Hepatocyte (in vitro differentiated cells): ENCODE data around the gene GFOD1. TPM values are rescaled to one million over a fixed set of nuclear protein-coding genes. Genes with fewer than 3 reads are reported as not detected.

Experiments
- DNase-seq: peaks from one replicate; pipeline ENCODE4 v3.0.0-alpha.2; 2016; ENCODE audit warnings: low spot score
- H2AFZ ChIP-seq: fragments of 200-600 bp; sonication (generic); 2 replicates; pipeline ENCODE4 v1.6.0; 2016; ENCODE audit warnings: antibody characterized with exemption, mild to moderate bottlenecking
- H3K27ac ChIP-seq: fragments of 200-600 bp; sonication (generic); 2 replicates; pipeline ENCODE4 v1.5.1; 2016; ENCODE audit warnings: mild to moderate bottlenecking
- H3K27me3 ChIP-seq: fragments of 200-600 bp; sonication (generic); 2 replicates; pipeline ENCODE4 v1.6.1; 2016
- H3K36me3 ChIP-seq: fragments of 200-600 bp; sonication (generic); replicated peaks from 2 replicates; pipeline ENCODE4 v1.5.1; 2016; ENCODE audit warnings: low read depth; ENCODE audit not compliant: insufficient read depth
- H3K4me1 ChIP-seq: fragments of 200-600 bp; sonication (generic); 2 replicates; pipeline ENCODE4 v1.5.1; 2016; ENCODE audit warnings: mild to moderate bottlenecking, moderate library complexity; ENCODE audit not compliant: insufficient read depth
- H3K4me2 ChIP-seq: fragments of 200-600 bp; sonication (generic); 2 replicates; pipeline ENCODE4 v1.6.0; 2016
- H3K4me3 ChIP-seq: fragments of 200-600 bp; sonication (generic); 2 replicates; pipeline ENCODE4 v1.5.1; 2016; ENCODE audit warnings: mild to moderate bottlenecking
- H3K79me2 ChIP-seq: fragments of 200-600 bp; sonication (generic); 2 replicates; pipeline ENCODE4 v1.6.0; 2017; ENCODE audit warnings: mild to moderate bottlenecking
- H3K9me2 ChIP-seq: fragments of 200-600 bp; sonication (generic); replicated peaks from 2 replicates; pipeline ENCODE4 v1.6.0; 2017; ENCODE audit warnings: mild to moderate bottlenecking; ENCODE audit not compliant: insufficient read depth
- H3K9me3 ChIP-seq: fragments of 200-600 bp; sonication (generic); 2 replicates; pipeline ENCODE4 v1.5.1; 2016; ENCODE audit warnings: low read depth, mild to moderate bottlenecking
- H4K20me1 ChIP-seq: fragments of 200-600 bp; sonication (generic); 2 replicates; pipeline ENCODE4 v1.6.0; 2016; ENCODE audit warnings: mild to moderate bottlenecking; ENCODE audit not compliant: insufficient read depth, poor library complexity, severe bottlenecking
- EZH2 ChIP-seq: fragments of 200-600 bp; sonication (generic); IDR thresholded peaks from 2 replicates; pipeline ENCODE4 v1.6.1; 2016; ENCODE audit warnings: antibody characterized with exemption, mild to moderate bottlenecking, borderline replicate concordance
- EZH2phosphoT487 ChIP-seq: fragments of 200-600 bp; sonication (generic); IDR thresholded peaks from one replicate; pipeline ENCODE4 v1.6.1; 2018; ENCODE audit warnings: antibody characterized with exemption, mild to moderate bottlenecking, low read depth, moderate library complexity; ENCODE audit not compliant: unreplicated experiment, severe bottlenecking
- WGBS: methylation state at CpG from one replicate; pipeline ENCODE4 v1.1.6; 2016; ENCODE audit warnings: low lambda C conversion rate; ENCODE audit errors: missing lambda C conversion rate; 5-methylcytosine and 5-hydroxymethylcytosine counted together
- polyA plus RNA-seq: library from polyadenylated mRNA; unstranded; fragments of >200 nt; fragmentation: Nextera tagmentation; extraction: Ambion mirVana; gene quantifications from 2 replicates; pipeline ENCODE4 v1.2.1, GENCODE V29; 2016
- total RNA-seq: library from RNA; depleted of rRNA; stranded (reverse); fragments of >200 nt; gene quantifications from 2 replicates; pipeline ENCODE4 v1.2.3, GENCODE V29; 2014
- TF ChIP-seq, protein P1 (sequence below): fragments of 200-600 bp; sonication (generic); IDR thresholded peaks from 2 replicates; pipeline ENCODE4 v1.5.1; 2016; ENCODE audit warnings: antibody characterized with exemption, mild to moderate bottlenecking; ENCODE audit not compliant: poor library complexity

The GFOD1 gene
- total and polyA plus RNA-seq, 2 experiments from 2014 or later, result 2.8 to 3.5 TPM

DNA sequence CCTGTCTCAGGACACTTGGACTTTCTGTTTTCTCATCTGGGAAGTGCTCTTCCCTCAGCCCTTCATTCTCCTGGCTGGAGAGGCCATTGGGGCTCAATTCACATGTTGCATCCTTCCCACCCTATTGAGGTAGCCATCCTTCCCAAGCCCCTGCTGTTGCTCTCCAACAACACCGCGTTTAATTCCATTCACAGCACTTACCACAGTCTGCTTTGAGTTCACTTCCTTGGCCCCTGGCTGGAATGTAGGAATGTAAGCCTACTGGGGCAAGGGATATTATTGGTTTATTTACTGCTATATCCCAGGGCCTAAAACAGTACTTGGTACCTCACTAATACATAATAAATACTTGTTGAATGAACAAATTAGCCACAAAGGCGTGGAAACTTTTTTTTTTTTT lies 6.7 kb upstream of the GFOD1 start:
- TF ChIP-seq, protein P1, sequence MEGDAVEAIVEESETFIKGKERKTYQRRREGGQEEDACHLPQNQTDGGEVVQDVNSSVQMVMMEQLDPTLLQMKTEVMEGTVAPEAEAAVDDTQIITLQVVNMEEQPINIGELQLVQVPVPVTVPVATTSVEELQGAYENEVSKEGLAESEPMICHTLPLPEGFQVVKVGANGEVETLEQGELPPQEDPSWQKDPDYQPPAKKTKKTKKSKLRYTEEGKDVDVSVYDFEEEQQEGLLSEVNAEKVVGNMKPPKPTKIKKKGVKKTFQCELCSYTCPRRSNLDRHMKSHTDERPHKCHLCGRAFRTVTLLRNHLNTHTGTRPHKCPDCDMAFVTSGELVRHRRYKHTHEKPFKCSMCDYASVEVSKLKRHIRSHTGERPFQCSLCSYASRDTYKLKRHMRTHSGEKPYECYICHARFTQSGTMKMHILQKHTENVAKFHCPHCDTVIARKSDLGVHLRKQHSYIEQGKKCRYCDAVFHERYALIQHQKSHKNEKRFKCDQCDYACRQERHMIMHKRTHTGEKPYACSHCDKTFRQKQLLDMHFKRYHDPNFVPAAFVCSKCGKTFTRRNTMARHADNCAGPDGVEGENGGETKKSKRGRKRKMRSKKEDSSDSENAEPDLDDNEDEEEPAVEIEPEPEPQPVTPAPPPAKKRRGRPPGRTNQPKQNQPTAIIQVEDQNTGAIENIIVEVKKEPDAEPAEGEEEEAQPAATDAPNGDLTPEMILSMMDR, result no peak
- no peak for TF ChIP-seq EZH2
- TF ChIP-seq EZH2phosphoT487, result no peak
- 44% methylated on average over 3 of the region's 3 CpGs for WGBS
- no peak overlapping the region for H2AFZ ChIP-seq

DNA sequence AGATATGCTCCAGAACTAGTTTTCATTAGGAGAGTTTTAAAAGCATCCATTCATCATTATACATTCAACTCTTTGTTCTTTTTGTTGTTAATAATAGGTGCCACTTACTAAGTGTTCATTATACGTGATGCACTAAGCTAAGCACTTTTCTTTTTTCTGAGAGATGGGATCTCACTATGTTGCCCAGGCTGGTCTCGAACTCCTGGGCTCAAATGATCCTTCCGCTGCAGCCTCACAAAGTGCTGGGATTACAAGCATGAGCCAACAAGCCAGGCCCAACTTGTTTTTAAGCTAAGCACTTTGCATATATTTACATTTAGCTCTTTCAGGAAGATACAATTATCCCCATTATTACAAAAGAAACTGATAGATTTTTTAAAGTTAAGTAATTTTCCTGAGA lies 5.7 kb upstream of the GFOD1 start:
- Histone ChIP-seq H3K4me2 (no peak overlapping the region), H4K20me1 (no peaks in the 10 kb centered on the region), H2AFZ (no peak overlapping the region), H3K9me2 (no peaks in the 10 kb centered on the region), H3K4me1 (no peaks in the 10 kb centered on the region), H3K4me3 (no peak overlapping the region), H3K27ac (no peak overlapping the region), H3K9me3 (no peaks in the 10 kb centered on the region), H3K36me3 (no peaks in the 10 kb centered on the region), H3K79me2 (no peaks in the 10 kb centered on the region), H3K27me3 (peaks cover 5% of the 10 kb centered on the region)
- 98% methylated on average over 3 of the region's 3 CpGs for WGBS
- DNase-seq, result no peak
- no peak for TF ChIP-seq EZH2phosphoT487
- TF ChIP-seq, protein P1, result no peak
- no peak for TF ChIP-seq EZH2

More for the DNA sequence above, 6.7 kb upstream of the GFOD1 start:
- Histone ChIP-seq H3K27me3 (no peaks in the 10 kb centered on the region), H3K36me3 (no peaks in the 10 kb centered on the region), H3K9me3 (no peaks in the 10 kb centered on the region), H4K20me1 (no peaks in the 10 kb centered on the region), H3K4me1 (no peaks in the 10 kb centered on the region), H3K4me2 (no peak overlapping the region), H3K79me2 (no peaks in the 10 kb centered on the region), H3K27ac (no peak overlapping the region), H3K9me2 (no peaks in the 10 kb centered on the region), H3K4me3 (no peak overlapping the region)
- DNase-seq, result no peak

DNA sequence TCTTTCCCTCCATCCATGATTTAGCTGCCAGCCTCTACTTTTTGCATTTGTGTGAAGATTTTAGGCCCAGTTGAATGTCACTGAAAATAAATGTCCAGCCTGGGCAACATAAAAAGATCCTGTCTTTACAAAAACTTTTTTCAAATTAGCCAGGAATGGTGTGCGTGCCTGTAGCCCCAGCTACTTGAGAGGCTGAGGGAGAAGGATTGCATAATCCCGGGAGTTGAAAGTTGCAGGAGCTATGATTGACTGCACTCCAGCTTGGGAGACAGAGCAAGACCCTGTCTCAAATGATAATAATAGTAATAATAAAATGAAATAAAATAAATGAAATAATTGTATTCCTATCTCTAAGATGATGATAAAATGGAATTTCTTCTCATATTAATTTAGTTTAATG lies 5.0 kb upstream of the GFOD1 start:
- Histone ChIP-seq H3K27me3 (peaks cover 5% of the 10 kb centered on the region), H3K9me2 (no peaks in the 10 kb centered on the region), H3K36me3 (no peaks in the 10 kb centered on the region), H4K20me1 (no peaks in the 10 kb centered on the region), H2AFZ (no peak overlapping the region), H3K27ac (no peak overlapping the region), H3K79me2 (no peaks in the 10 kb centered on the region), H3K4me1 (no peaks in the 10 kb centered on the region), H3K4me3 (no peak overlapping the region), H3K4me2 (no peak overlapping the region), H3K9me3 (no peaks in the 10 kb centered on the region)
- DNase-seq, result no peak
- WGBS, result 81% methylated on average over 2 of the region's 2 CpGs
- TF ChIP-seq EZH2 (no peak), EZH2phosphoT487 (no peak)
- TF ChIP-seq, protein P1, result no peak

DNA sequence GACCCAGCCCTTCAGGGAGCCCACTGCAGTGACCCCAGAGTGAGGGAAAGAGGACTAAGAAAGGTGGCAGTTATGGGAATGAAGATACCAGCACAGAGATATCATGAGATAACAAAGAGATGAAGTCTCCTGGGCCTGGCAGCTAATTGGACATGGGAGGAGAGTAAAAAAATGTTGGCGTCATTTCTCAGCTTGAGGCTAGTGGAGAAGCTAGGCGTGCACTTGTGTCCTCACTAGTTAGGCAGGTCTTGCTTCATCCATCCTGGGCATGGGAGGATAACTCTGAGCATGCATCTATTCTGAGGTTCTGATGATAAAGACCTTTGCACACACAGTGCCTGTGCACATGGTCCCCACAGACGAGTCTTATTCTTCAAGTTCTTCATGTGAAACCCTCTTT lies 4.1 kb upstream of the GFOD1 start:
- no peak for DNase-seq

More for the DNA sequence above, 4.1 kb upstream of the GFOD1 start:
- H2AFZ ChIP-seq, result no peak overlapping the region
- no peak overlapping the region for H3K4me2 ChIP-seq
- no peak overlapping the region for H3K4me3 ChIP-seq
- H3K27me3 ChIP-seq, result peaks cover 5% of the 10 kb centered on the region
- H3K36me3 ChIP-seq, result no peaks in the 10 kb centered on the region
- H3K79me2 ChIP-seq, result no peaks in the 10 kb centered on the region
- 96% methylated on average over 3 of the region's 3 CpGs for whole genome bisulfite sequencing
- H3K4me1 ChIP-seq, result no peaks in the 10 kb centered on the region
- H3K9me3 ChIP-seq, result no peaks in the 10 kb centered on the region
- no peak overlapping the region for H3K27ac ChIP-seq
- H4K20me1 ChIP-seq, result no peaks in the 10 kb centered on the region
- TF ChIP-seq, protein P1, result no peak
- TF ChIP-seq EZH2phosphoT487 (no peak), EZH2 (no peak)
- H3K9me2 ChIP-seq, result no peaks in the 10 kb centered on the region
